Measurements from ENCODE around the gene TBX19.

Gene TBX19

GRCh38 chr1:168271636-168272035 is 9.0 kb upstream of the TBX19 start:
- no peak overlapping the region for H3K4me3 ChIP-seq (replicated peaks in 1 of 2; ENCODE audit: low read depth in 2 of 2, low read length in 2 of 2)
- DNase-seq (ENCODE audit: low read depth in 2 of 2): no peak
- TF ChIP-seq, protein P1, sequence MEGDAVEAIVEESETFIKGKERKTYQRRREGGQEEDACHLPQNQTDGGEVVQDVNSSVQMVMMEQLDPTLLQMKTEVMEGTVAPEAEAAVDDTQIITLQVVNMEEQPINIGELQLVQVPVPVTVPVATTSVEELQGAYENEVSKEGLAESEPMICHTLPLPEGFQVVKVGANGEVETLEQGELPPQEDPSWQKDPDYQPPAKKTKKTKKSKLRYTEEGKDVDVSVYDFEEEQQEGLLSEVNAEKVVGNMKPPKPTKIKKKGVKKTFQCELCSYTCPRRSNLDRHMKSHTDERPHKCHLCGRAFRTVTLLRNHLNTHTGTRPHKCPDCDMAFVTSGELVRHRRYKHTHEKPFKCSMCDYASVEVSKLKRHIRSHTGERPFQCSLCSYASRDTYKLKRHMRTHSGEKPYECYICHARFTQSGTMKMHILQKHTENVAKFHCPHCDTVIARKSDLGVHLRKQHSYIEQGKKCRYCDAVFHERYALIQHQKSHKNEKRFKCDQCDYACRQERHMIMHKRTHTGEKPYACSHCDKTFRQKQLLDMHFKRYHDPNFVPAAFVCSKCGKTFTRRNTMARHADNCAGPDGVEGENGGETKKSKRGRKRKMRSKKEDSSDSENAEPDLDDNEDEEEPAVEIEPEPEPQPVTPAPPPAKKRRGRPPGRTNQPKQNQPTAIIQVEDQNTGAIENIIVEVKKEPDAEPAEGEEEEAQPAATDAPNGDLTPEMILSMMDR (IDR thresholded peaks at IDR 0.05; ENCODE audit: low read depth, low read length): no peak

- DNase-seq (ENCODE audit: low read depth in 2 of 2): no peak
- TF ChIP-seq, protein P1 (IDR thresholded peaks at IDR 0.05; ENCODE audit: low read depth, low read length): no peak
These were observed 7.1 kb upstream of the TBX19 start for GRCh38 chr1:168273575-168273974.

DNA sequence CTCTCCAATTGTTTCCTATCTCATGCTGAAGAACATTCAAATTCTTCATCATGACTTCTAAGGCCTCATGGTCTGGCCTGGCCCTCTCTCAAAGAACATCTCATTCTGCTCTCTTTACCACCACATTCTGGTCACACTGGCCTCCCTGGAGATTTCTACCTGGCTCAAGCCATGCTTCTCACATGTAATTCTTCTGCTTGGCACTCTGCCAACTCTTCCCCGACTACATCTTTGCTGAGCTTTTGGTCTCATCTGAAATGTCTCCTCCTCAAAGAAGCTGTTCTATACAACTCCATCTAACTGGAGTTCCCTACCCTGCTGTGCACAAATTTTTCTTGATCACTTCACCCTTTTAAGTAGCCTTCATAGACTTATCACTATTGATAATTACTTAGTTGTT is 1.4 kb upstream of the TBX19 start:
- no peak overlapping the region for H3K4me3 ChIP-seq (replicated peaks in 1 of 2; ENCODE audit: low read depth in 2 of 2, low read length in 2 of 2)
- TF ChIP-seq, protein P1 (IDR thresholded peaks at IDR 0.05; ENCODE audit: low read depth, low read length): no peak
- no peak for DNase-seq (ENCODE audit: low read depth in 2 of 2)

More at GRCh38 chr1:168273575-168273974, 7.1 kb upstream of the TBX19 start:
- no peak overlapping the region for H3K4me3 ChIP-seq (replicated peaks in 1 of 2; ENCODE audit: low read depth in 2 of 2, low read length in 2 of 2)

DNA sequence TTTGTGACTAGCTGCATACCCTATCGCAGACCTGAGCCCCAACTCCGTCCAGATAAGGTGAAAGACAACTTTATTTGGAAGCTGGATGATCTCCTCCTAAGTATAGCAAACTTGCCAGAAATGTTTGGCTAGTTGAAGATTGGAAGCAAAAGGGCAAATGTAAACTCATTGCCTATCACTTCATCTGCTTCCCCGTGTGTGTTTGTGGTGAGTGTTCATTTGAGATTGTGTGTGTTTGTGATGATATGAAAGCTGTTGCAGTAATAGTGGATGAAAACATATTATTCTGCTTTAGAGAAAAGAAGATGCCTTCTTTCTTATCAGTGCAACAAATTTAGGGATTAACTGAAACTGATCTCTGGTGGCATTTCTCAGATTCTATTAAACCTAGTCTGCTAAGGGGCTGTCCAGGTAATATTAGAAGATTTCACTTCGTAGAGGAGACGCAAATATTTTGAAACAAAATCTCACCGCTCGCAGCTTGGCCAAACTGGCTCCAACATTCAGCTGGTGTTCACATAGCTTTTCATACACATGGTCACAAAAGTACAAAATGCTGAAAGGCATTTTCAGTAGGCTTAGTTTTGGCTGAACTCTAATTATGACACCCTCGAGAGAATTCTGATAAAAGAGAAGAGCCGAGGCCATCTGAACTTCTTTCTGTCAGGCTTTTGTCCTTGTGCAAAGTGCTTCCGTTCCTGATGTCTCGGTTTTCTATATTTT is 1.1 kb downstream of the TBX19 start:
- no peak overlapping the region for H3K4me3 ChIP-seq (replicated peaks in 1 of 2; ENCODE audit: low read depth in 2 of 2, low read length in 2 of 2)
- TF ChIP-seq, protein P1 (IDR thresholded peaks at IDR 0.05; ENCODE audit: low read depth, low read length): no peak
- no peak for DNase-seq (ENCODE audit: low read depth in 2 of 2)

- no peak for DNase-seq (ENCODE audit: low read depth in 2 of 2)
- TF ChIP-seq, protein P1 (IDR thresholded peaks at IDR 0.05; ENCODE audit: low read depth, low read length): no peak
These were observed 4.8 kb downstream of the TBX19 start for GRCh38 chr1:168285521-168285790.

DNA sequence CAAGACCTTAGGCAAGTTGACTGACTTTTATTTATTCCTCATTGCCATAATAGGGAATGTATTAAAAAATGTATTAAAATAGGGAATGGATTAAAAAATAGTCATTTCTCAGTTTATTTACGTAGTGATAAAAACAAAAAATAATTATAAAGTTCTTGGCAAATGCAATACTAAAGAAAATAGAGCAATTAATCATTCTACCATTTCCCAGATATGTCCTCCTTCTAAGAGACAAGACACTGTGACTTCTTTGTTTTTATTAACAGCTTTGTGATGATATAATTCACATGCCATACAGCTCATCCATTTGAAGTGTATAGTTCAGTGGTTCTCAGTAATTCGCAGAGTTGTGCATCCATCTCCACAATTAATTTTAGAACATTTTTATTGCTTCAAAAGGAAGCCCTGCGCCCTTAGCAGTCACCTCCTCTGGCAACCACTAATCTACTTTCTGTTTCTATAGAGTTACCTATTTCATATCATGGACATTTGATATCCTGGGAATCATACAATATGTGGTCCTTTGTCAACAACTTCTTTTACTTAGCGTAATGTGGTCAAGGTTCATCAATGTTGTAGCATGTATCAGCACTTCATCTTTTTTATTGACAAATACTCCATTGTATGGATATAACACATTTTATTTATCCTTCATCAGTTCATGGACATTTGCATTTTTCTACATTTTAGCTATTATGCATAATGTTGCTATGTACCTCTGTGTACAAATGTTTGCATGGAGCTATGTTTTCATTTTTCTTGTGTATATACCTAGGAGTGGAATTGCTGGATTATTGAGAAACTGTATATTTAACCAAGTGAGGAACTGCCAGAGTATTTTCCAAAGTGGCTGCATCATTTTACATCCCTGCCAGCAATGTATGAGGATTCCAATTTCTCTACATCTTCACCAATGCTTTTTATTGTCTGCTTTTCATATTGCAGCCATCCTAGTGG is 5.6 kb downstream of the TBX19 start:
- no peak for DNase-seq (ENCODE audit: low read depth in 2 of 2)
- no peak overlapping the region for H3K4me3 ChIP-seq (replicated peaks in 1 of 2; ENCODE audit: low read depth in 2 of 2, low read length in 2 of 2)
- TF ChIP-seq, protein P1 (IDR thresholded peaks at IDR 0.05; ENCODE audit: low read depth, low read length): no peak

More at GRCh38 chr1:168285521-168285790, 4.8 kb downstream of the TBX19 start:
- no peak overlapping the region for H3K4me3 ChIP-seq (replicated peaks in 1 of 2; ENCODE audit: low read depth in 2 of 2, low read length in 2 of 2)
